ENCODE data around the gene MEPE. TPM values are rescaled to one million over a fixed set of nuclear protein-coding genes. Genes with fewer than 3 reads are reported as not detected.

The MEPE gene
- total RNA-seq, 1 experiment from 2014 or later = not detected

- Histone ChIP-seq H2AFZ (ENCODE audit: low read length) (no peak overlapping the region), H3K4me3 (ENCODE audit: low read length) (no peak overlapping the region)
- DNase-seq = peak; percentile 80
These were observed 16.0 kb downstream of the MEPE start for GRCh38 chr4:87848622-87849351.

GRCh38 chr4:87849612-87850011 lies 16.8 kb downstream of the MEPE start:
- Histone ChIP-seq H3K9me3 (ENCODE audit: low read length) (no peaks in the 10 kb centered on the region), H3K4me2 (ENCODE audit: low read depth, low read length, poor library complexity, severe bottlenecking) (no peak overlapping the region), H3K36me3 (ENCODE audit: insufficient read depth, low read length) (no peaks in the 10 kb centered on the region), H4K20me1 (ENCODE audit: insufficient read depth, low read depth, low read length) (no peaks in the 10 kb centered on the region), H3K79me2 (ENCODE audit: low read length) (no peaks in the 10 kb centered on the region), H3K27ac (ENCODE audit: low read length) (no peak overlapping the region), H3K4me1 (ENCODE audit: low read length) (peaks cover 4% of the 10 kb centered on the region), H2AFZ (ENCODE audit: low read length) (no peak overlapping the region), H3K27me3 (ENCODE audit: low read length) (no peaks in the 10 kb centered on the region), H3K4me3 (ENCODE audit: low read length) (no peak overlapping the region), H3K9me2 (replicated peaks; ENCODE audit: insufficient read depth, low read length) (no peaks in the 10 kb centered on the region), H3K9ac (ENCODE audit: low read length) (no peak overlapping the region)
- no peak for DNase-seq

More at GRCh38 chr4:87848622-87849351, 16.0 kb downstream of the MEPE start:
- H3K79me2 ChIP-seq (ENCODE audit: low read length) = no peaks in the 10 kb centered on the region
- no peaks in the 10 kb centered on the region for H3K27me3 ChIP-seq (ENCODE audit: low read length)
- H3K9me3 ChIP-seq (ENCODE audit: low read length) = no peaks in the 10 kb centered on the region
- no peak overlapping the region for H3K9ac ChIP-seq (ENCODE audit: low read length)
- H3K9me2 ChIP-seq (replicated peaks; ENCODE audit: insufficient read depth, low read length) = no peaks in the 10 kb centered on the region
- peaks cover 4% of the 10 kb centered on the region for H3K4me1 ChIP-seq (ENCODE audit: low read length)
- H3K36me3 ChIP-seq (ENCODE audit: insufficient read depth, low read length) = no peaks in the 10 kb centered on the region
- H3K4me2 ChIP-seq (ENCODE audit: low read depth, low read length, poor library complexity, severe bottlenecking) = peak overlapping the region; percentile 35
- H3K27ac ChIP-seq (ENCODE audit: low read length) = no peak overlapping the region
- no peaks in the 10 kb centered on the region for H4K20me1 ChIP-seq (ENCODE audit: insufficient read depth, low read depth, low read length)

GRCh38 chr4:87851332-87851731 lies 18.6 kb downstream of the MEPE start:
- Histone ChIP-seq H3K4me1 (ENCODE audit: low read length) (peaks cover 4% of the 10 kb centered on the region), H3K79me2 (ENCODE audit: low read length) (no peaks in the 10 kb centered on the region), H3K9me2 (replicated peaks; ENCODE audit: insufficient read depth, low read length) (no peaks in the 10 kb centered on the region), H3K9ac (ENCODE audit: low read length) (no peak overlapping the region), H4K20me1 (ENCODE audit: insufficient read depth, low read depth, low read length) (no peaks in the 10 kb centered on the region), H3K4me3 (ENCODE audit: low read length) (no peak overlapping the region), H3K4me2 (ENCODE audit: low read depth, low read length, poor library complexity, severe bottlenecking) (no peak overlapping the region), H3K36me3 (ENCODE audit: insufficient read depth, low read length) (no peaks in the 10 kb centered on the region), H3K27me3 (ENCODE audit: low read length) (no peaks in the 10 kb centered on the region), H3K27ac (ENCODE audit: low read length) (no peak overlapping the region), H2AFZ (ENCODE audit: low read length) (no peak overlapping the region), H3K9me3 (ENCODE audit: low read length) (no peaks in the 10 kb centered on the region)
- no peak for DNase-seq

GRCh38 chr4:87851953-87852352 lies 19.2 kb downstream of the MEPE start:
- Histone ChIP-seq H3K4me3 (ENCODE audit: low read length) (no peak overlapping the region), H3K9me3 (ENCODE audit: low read length) (no peaks in the 10 kb centered on the region), H3K9ac (ENCODE audit: low read length) (no peak overlapping the region), H3K4me1 (ENCODE audit: low read length) (peaks cover 4% of the 10 kb centered on the region), H3K27ac (ENCODE audit: low read length) (no peak overlapping the region), H3K9me2 (replicated peaks; ENCODE audit: insufficient read depth, low read length) (no peaks in the 10 kb centered on the region), H2AFZ (ENCODE audit: low read length) (no peak overlapping the region), H3K36me3 (ENCODE audit: insufficient read depth, low read length) (no peaks in the 10 kb centered on the region), H4K20me1 (ENCODE audit: insufficient read depth, low read depth, low read length) (no peaks in the 10 kb centered on the region), H3K4me2 (ENCODE audit: low read depth, low read length, poor library complexity, severe bottlenecking) (no peak overlapping the region), H3K27me3 (ENCODE audit: low read length) (no peaks in the 10 kb centered on the region), H3K79me2 (ENCODE audit: low read length) (no peaks in the 10 kb centered on the region)
- DNase-seq = no peak

GRCh38 chr4:87853108-87853507 lies 20.3 kb downstream of the MEPE start:
- Histone ChIP-seq H3K9me2 (replicated peaks; ENCODE audit: insufficient read depth, low read length) (no peaks in the 10 kb centered on the region), H3K9ac (ENCODE audit: low read length) (no peak overlapping the region), H3K4me3 (ENCODE audit: low read length) (no peak overlapping the region), H2AFZ (ENCODE audit: low read length) (no peak overlapping the region), H3K79me2 (ENCODE audit: low read length) (no peaks in the 10 kb centered on the region), H3K4me1 (ENCODE audit: low read length) (peaks cover 4% of the 10 kb centered on the region), H3K36me3 (ENCODE audit: insufficient read depth, low read length) (no peaks in the 10 kb centered on the region), H3K9me3 (ENCODE audit: low read length) (no peaks in the 10 kb centered on the region), H3K27ac (ENCODE audit: low read length) (no peak overlapping the region), H3K27me3 (ENCODE audit: low read length) (no peaks in the 10 kb centered on the region), H4K20me1 (ENCODE audit: insufficient read depth, low read depth, low read length) (no peaks in the 10 kb centered on the region), H3K4me2 (ENCODE audit: low read depth, low read length, poor library complexity, severe bottlenecking) (no peak overlapping the region)
- DNase-seq = peak; percentile 75

GRCh38 chr4:87853891-87854290 lies 21.1 kb downstream of the MEPE start:
- Histone ChIP-seq H3K9me3 (ENCODE audit: low read length) (no peaks in the 10 kb centered on the region), H4K20me1 (ENCODE audit: insufficient read depth, low read depth, low read length) (no peaks in the 10 kb centered on the region), H3K27ac (ENCODE audit: low read length) (no peak overlapping the region), H3K4me3 (ENCODE audit: low read length) (no peak overlapping the region), H3K9me2 (replicated peaks; ENCODE audit: insufficient read depth, low read length) (no peaks in the 10 kb centered on the region), H3K27me3 (ENCODE audit: low read length) (no peaks in the 10 kb centered on the region), H3K4me1 (ENCODE audit: low read length) (peaks cover under 1% of the 10 kb centered on the region), H3K36me3 (ENCODE audit: insufficient read depth, low read length) (no peaks in the 10 kb centered on the region), H2AFZ (ENCODE audit: low read length) (no peak overlapping the region), H3K4me2 (ENCODE audit: low read depth, low read length, poor library complexity, severe bottlenecking) (no peak overlapping the region), H3K79me2 (ENCODE audit: low read length) (no peaks in the 10 kb centered on the region), H3K9ac (ENCODE audit: low read length) (no peak overlapping the region)
- DNase-seq = no peak

GRCh38 chr4:87855559-87855958 lies 22.8 kb downstream of the MEPE start:
- no peaks in the 10 kb centered on the region for H3K9me3 ChIP-seq (ENCODE audit: low read length)
- no peaks in the 10 kb centered on the region for H3K4me1 ChIP-seq (ENCODE audit: low read length)
- no peak overlapping the region for H2AFZ ChIP-seq (ENCODE audit: low read length)

GRCh38 chr4:87856816-87857215 lies 24.0 kb downstream of the MEPE start:
- no peak for DNase-seq
- no peaks in the 10 kb centered on the region for H3K4me1 ChIP-seq (ENCODE audit: low read length)
- no peaks in the 10 kb centered on the region for H4K20me1 ChIP-seq (ENCODE audit: insufficient read depth, low read depth, low read length)
- no peak overlapping the region for H2AFZ ChIP-seq (ENCODE audit: low read length)
- no peak overlapping the region for H3K9ac ChIP-seq (ENCODE audit: low read length)
- no peak overlapping the region for H3K4me2 ChIP-seq (ENCODE audit: low read depth, low read length, poor library complexity, severe bottlenecking)
- no peak overlapping the region for H3K4me3 ChIP-seq (ENCODE audit: low read length)
- no peak overlapping the region for H3K27ac ChIP-seq (ENCODE audit: low read length)
- H3K9me3 ChIP-seq (ENCODE audit: low read length) = no peaks in the 10 kb centered on the region
- H3K9me2 ChIP-seq (replicated peaks; ENCODE audit: insufficient read depth, low read length) = no peaks in the 10 kb centered on the region
- no peaks in the 10 kb centered on the region for H3K27me3 ChIP-seq (ENCODE audit: low read length)
- no peaks in the 10 kb centered on the region for H3K36me3 ChIP-seq (ENCODE audit: insufficient read depth, low read length)
- no peaks in the 10 kb centered on the region for H3K79me2 ChIP-seq (ENCODE audit: low read length)

More at GRCh38 chr4:87855559-87855958, 22.8 kb downstream of the MEPE start:
- Histone ChIP-seq H3K27me3 (ENCODE audit: low read length) (no peaks in the 10 kb centered on the region), H3K4me3 (ENCODE audit: low read length) (no peak overlapping the region), H3K27ac (ENCODE audit: low read length) (no peak overlapping the region), H3K9ac (ENCODE audit: low read length) (no peak overlapping the region), H3K79me2 (ENCODE audit: low read length) (no peaks in the 10 kb centered on the region), H3K9me2 (replicated peaks; ENCODE audit: insufficient read depth, low read length) (no peaks in the 10 kb centered on the region), H3K36me3 (ENCODE audit: insufficient read depth, low read length) (no peaks in the 10 kb centered on the region), H3K4me2 (ENCODE audit: low read depth, low read length, poor library complexity, severe bottlenecking) (no peak overlapping the region), H4K20me1 (ENCODE audit: insufficient read depth, low read depth, low read length) (no peaks in the 10 kb centered on the region)
- DNase-seq = no peak

All from Karpas-422 (cell line).